NCI-H510A treated with DMSO at 0.1 percent for 48 hours (cell line): ENCODE measurements around the gene EIPR1.
"Not testable (repeated sequence)": the region's sequence is repeated elsewhere in the genome, so short reads cannot be mapped to it uniquely, and the experiment has no call there.

ENCODE experiments used
- DNase-seq: peaks from one replicate; lab custom pipeline; 2025; lab: John Stamatoyannopoulos, UW

The EIPR1 gene

DNA sequence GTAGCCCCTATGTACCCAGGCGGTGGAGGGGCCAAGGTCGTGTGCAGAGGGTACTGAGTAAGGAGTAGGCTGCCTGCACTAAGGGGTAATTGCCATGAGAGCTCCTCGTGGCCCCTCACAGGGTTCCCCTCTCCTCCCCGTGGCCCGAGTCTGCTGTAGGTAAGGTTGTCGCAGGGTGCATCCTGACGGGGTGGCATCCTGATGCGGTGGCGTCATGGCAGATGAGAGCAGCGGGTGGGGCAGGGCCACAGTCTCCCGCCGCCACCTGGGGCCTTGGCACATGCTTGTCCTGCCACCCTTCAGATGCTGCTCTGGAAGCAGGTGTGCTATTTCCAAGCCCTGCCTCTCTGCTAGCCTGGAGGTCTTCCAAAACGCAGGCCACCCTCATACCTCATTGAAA lies 89.7 kb downstream of the EIPR1 start:
- no peak for DNase-seq

DNA sequence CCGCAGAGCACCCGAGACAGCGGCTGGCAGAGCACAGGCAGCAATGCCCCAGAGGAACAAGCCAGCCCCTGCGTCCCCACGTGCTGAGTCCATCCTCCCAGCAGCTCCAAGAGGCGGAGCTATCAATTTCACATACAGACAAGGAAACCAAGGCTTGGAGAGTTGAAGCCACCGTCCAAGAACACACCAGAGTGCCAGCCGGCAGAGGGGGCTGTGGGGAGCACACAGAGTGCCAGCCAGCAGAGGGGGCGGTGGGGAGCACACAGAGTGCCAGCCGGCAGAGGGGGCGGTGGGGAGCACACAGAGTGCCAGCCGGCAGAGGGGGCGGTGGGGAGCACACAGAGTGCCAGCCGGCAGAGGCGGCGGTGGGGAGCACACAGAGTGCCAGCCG lies 91.0 kb downstream of the EIPR1 start:
- not testable (repeated sequence) for DNase-seq

DNA sequence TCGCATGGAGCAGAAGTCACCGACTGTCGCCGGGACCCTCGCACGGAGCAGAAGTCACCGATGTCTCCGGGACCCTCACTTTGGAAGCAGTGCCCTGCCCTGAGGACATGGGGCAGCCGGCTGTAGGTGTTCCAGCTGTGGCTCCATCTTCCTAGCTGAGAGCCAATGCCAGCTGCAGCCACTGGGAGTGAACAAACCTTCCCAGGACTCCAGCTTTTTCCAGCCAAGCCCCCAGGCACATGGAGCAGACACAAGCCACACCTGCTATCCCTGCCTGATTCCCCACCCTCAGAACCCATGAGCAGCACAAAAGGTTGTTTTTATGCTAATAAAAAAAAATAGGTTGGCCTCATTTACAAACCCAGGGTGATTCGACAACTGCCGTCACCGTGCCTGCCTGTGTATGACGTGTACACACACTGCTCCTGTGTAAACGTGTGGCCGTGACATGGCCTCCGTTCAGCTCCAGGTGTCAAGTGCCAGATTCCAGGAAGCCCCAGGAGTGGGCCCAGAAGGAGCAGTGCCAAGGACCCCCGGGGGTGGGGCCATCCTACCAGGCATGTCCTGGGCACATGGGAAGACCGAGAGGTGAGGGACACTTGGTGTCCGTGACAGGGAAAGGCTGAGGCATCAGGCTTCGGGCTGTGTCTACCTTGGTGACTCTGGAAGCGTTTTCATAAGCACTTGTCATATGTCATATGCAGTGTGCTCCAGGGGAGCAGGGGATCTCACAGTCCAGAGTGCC lies 91.5 kb downstream of the EIPR1 start:
- peak; percentile 10 for DNase-seq

- no peak for DNase-seq
Measured at GRCh38 chr2:3284657-3285630, 92.7 kb downstream of the EIPR1 start.

DNA sequence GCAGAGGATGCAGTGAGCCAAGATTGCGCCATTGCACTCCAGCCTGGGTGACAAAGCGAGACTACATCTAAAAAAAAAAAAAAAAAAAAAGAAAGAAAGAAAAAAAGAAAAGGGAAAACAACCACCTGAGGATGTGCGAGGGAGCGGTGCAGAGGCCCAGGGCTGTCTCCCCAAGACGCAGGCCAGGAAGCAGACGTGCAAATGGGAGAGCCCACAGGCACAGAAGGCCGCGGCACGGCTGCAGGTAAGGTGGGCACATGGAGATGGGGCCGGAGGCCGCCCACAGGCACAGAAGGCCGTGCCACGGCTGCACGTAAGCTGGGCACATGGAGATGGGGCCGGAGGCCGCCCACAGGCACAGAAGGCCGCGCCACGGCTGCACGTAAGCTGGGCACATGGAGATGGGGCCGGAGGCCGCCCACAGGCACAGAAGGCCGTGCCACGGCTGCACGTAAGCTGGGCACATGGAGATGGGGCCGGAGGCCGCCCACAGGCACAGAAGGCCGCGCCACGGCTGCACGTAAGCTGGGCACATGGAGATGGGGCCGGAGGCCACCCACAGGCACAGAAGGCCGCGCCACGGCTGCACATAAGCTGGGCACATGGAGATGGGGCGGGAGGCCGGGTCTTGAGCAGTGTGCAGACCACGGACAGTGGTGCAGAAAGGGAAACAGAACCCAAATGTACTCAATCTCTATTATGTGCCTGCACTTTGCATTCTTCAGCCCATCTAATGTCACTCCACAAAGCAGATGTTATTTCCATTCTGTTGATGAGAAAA lies 93.6 kb downstream of the EIPR1 start:
- not testable (repeated sequence) for DNase-seq

- DNase-seq, result no peak
Measured at GRCh38 chr2:3283206-3283605, 94.4 kb downstream of the EIPR1 start.

DNA sequence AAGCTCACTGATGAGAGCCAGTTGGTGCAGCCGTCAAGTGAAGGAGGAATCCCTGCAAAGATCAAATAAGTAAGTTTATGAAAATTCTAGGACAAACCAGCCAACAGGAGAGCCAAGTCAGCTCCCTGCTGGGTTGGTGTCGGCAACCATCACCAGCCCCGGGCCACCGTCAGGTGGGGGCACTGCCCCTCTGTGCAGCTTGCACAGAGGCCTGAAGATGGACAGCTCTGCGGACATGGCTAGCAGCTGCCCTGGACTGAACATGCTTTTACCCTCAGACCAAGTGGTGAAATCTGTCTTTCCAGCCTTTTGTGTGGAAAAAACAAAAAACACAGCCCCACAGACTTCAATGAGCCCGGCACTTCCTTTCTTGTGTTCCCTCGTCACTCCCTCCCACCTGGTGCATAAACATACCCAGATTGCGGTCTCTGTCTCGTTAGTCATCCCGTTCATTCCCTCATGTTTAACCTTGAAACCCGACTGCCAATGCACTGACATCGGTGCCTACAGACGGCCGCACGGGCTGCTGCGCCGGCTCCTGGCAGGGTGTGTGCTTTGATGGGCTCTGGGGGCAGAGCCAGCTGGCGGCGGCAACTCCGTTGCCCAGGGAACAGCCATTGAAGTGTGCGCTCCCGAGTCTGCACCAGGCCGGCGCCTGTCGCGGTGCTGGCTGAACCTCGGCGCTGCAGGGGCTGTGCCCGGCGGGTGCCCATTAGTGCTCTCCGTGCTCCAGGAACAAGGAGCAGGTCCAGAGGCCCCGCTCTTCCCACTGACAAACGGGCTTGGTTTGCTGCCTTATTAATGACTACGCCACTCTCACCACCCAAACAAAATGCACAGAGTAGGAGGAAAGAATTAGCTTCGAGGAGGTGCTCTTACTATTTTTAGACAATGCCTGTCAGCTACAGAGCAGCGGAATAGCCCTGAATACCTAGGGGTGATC lies 95.3 kb downstream of the EIPR1 start:
- peak; percentile 85 for DNase-seq

DNA sequence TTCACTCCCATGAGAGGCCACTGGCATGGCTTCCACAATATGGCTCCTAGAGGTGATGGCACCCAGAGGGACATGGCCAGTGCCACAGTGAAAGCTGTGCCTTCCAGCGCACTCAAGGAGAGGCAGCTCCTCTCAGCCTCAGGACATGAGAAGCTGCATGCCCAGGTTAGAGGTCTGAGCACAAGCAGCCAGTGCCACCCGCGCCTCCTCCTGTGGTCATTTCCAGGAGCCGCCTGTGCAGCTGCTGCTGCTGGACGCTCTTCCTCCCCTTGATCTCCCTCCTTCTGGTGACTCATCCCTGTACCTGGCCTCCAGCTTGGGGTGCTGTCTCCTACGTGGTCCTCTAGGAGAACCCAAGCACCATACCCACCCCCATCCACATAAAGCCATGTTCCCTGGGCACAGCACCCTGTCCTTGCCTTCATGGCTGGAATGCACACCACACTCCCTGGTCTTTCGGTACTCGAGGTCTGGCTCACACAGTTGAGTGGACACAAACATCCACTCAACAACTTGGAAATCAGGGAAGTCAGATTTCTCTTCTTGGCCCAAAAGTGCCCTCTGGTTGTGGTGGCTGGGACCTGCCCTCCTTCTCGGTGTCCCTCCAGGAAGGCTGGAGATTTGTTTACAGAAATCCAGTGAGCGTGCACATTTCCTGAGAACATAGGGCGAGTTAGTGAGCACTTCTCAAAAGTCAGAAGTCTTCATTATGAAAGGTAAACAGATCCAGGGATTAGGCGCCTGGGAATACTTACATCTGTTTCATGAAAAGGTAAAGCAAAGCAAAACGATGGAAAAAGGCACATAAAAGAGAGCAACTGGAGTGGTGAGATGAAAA lies 96.7 kb downstream of the EIPR1 start:
- no peak for DNase-seq

DNA sequence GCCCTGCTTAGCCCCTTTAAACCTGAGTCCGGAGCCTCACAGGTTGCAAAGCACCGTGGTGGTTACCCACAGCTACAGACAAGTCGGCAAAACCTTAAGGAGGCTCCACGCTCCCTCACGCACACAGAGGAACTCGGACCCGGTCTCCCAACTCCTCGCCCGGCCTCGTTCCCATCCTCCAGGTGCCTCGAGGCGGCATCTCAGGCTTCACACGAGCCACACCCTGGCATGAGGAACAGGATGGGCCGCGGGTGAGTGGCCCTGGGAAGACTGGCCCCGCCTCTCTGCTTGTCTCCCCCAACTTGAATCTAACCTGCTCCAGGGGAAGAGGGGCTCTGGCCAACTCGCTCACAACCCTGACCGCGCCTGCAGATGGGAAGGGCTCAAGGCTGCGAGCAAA lies 97.4 kb downstream of the EIPR1 start:
- no peak for DNase-seq

GRCh38 chr2:3279236-3279960 lies 98.2 kb downstream of the EIPR1 start:
- DNase-seq, result no peak

GRCh38 chr2:3278521-3279218 lies 98.9 kb downstream of the EIPR1 start:
- no peak for DNase-seq

DNA sequence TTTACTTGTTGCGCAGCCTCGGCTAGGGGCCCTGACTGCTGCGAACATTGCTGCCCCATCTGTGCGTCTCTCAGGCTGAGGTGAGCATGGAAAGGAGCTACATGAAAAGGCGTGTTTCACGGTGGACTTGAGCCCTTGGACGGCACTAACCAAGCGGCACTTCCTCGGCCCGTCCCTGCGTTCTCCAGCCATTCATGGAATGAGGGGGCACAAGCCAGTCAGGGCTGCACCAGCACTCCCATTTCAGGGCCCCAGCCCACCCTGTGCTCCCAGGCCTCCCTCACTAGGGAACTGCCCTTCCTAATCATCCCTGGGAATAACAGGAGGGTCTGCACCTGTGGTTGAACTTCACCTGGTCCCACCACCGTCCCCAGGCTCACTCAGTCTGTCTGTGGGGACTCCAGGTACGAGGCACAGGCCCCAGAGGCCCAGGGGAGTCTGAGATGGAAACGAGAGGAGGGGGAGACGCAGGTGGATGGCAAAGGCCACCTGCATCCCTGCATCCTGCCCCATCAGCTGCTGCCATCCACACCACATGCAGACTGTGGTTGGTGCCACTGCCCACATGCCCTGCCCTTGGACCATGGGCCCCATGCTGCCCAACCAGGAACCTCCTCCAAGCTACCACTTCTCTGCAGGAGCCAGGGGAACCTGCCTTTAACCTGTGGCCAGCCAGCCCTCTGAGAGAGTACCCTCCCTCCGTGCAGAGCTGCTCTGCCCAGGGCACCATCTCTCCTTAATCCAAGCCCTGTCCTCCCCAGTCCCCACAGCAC lies 99.7 kb downstream of the EIPR1 start:
- no peak for DNase-seq

DNA sequence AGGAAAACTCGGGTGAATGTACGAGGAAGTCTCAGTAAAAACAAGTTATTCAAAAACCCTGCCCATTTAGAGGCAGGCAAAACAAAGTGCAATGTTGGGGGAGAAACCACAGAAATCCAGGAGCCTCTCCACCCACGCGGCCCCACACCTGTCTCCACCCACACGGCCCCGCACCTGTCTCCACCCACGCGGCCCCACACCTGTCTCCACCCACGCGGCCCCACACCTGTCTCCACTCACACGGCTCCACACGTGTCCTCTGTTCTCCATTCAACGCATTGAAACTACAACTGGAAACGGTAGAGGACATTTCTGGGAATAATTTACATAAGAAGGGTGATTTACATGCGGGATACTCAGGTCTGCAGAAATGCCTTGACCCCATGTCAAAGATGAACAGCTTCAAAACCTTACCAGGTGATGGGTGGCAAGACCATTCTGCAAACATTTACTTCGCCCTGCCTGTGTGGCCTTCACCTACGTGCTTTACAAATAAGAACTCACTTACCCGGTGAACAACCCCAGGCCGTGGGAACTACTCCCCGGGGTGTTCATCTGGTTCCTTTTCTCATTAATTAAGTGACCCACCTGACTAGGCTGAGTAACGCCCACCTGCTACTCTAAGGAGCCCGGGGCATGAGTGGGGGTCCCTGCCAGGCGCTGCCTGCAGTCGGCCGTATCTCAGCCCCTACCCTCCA lies 100.4 kb downstream of the EIPR1 start:
- no peak for DNase-seq

DNA sequence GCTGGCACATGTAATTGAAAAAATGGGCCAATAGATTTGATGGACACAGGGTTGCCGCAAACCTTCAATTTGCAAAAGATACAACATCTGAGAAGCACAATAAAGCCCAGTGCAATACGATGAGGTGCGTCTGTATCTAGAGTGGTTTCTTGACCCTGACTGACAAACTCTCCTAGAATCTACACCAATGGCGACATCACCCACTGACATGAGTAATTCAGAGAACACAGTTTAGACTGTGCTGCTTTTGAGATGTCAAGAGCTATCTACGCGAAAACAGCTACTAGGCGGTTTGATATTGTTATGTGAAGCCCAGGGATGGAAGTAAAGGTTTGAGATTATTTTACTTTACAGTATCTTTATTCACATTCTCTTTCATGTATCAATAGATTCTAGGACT lies 104.9 kb downstream of the EIPR1 start:
- no peak for DNase-seq

GRCh38 chr2:3270095-3270478 lies 107.5 kb downstream of the EIPR1 start:
- no peak for DNase-seq

DNA sequence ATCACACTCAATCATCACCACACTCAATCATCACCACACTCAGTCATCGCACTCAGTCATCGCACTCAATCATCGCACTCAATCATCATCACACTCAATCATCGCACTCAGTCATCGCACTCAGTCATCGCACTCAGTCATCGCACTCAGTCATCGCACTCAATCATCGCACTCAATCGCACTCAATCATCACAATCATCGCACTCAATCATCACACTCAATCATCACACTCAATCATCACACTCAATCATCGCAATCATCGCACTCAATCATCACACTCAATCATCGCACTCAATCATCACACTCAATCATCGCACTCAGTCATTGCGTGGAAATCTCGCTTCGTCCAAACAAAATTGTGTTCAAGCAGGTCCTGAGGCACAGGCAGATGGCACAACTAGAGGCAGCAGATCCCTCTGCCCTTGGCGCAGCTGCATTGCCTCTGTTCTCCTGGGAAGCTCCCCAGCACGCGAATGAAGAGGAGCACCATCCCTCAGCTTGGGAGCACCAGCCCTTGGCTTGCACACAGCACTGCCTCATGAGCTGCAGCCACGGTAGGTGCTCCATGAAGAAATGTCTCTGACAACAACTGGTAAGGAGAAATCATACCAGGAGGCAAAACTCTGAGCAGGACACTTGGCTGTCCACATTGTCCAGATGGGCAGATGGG lies 108.1 kb downstream of the EIPR1 start:
- no peak for DNase-seq

- DNase-seq, result no peak
Measured at GRCh38 chr2:3268705-3269029, 109.0 kb downstream of the EIPR1 start.
